ENCODE measurements around the gene C5. TPM values are rescaled to one million over a fixed set of nuclear protein-coding genes. Genes with fewer than 3 reads are reported as not detected.

The C5 gene
- total RNA-seq, 2 donors from 2014 or later, result 8.3 to 12.2 TPM

DNA sequence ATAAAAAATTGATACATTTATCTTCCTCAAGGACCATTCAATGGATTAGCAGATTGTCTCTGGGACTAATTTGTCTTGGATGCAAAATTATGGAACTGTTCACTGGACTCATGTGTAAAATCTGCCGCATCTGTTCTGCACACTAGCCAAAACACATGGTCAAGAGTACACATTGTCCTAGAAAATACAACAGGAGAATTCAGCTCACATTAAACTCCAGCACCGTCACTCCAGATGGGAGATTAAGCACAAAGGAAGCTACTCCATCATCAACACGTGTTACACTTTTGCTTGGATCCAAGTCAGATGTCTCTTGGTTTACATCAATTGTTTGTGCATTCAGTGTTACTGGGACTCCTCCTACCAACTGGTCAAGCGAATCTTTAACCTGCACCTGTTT, 28.8 kb downstream of the C5 start:
- H3K4me3 ChIP-seq, result no peak overlapping the region
- no peaks in the 10 kb centered on the region for H3K36me3 ChIP-seq
- TF ChIP-seq, protein P1, sequence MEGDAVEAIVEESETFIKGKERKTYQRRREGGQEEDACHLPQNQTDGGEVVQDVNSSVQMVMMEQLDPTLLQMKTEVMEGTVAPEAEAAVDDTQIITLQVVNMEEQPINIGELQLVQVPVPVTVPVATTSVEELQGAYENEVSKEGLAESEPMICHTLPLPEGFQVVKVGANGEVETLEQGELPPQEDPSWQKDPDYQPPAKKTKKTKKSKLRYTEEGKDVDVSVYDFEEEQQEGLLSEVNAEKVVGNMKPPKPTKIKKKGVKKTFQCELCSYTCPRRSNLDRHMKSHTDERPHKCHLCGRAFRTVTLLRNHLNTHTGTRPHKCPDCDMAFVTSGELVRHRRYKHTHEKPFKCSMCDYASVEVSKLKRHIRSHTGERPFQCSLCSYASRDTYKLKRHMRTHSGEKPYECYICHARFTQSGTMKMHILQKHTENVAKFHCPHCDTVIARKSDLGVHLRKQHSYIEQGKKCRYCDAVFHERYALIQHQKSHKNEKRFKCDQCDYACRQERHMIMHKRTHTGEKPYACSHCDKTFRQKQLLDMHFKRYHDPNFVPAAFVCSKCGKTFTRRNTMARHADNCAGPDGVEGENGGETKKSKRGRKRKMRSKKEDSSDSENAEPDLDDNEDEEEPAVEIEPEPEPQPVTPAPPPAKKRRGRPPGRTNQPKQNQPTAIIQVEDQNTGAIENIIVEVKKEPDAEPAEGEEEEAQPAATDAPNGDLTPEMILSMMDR (IDR thresholded peaks at IDR 0.05), result no peak
- no peaks in the 10 kb centered on the region for H3K4me1 ChIP-seq (ENCODE audit: control insufficient read depth in 1 of 2, low read depth in 2 of 2)
- no peak overlapping the region for H3K27ac ChIP-seq
- DNase-seq (ENCODE audit: low spot score), result no peak
- H3K9me3 ChIP-seq, result no peaks in the 10 kb centered on the region
- ATAC-seq (ENCODE audit: insufficient number of reproducible peaks, low FRiP score, low read depth), result no peak
- H3K27me3 ChIP-seq (replicated peaks; ENCODE audit: insufficient read depth), result no peaks in the 10 kb centered on the region

DNA sequence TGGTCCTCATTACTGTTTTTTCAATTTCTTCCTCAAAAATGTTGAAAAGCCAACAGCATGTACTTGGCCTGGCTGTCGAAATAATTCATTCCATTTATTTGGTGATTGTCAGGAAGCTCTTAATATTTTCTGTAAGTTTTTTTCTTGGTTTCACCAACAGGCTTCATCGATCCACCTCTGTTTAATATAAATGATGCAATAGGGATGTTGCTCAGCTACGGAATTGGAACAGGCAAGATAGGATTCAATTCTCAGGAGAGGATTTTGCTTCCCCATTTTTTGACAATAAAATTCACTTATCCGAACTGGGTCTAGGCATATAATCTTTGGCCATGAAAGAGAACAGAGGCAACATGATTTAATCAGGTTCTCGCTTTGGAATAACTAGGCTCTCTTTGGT, 30.8 kb downstream of the C5 start:
- ATAC-seq (ENCODE audit: insufficient number of reproducible peaks, low FRiP score, low read depth) (no peak), DNase-seq (ENCODE audit: low spot score) (no peak)
- H3K36me3 ChIP-seq, result no peaks in the 10 kb centered on the region
- TF ChIP-seq, protein P1 (IDR thresholded peaks at IDR 0.05), result no peak
- H3K4me1 ChIP-seq (ENCODE audit: control insufficient read depth in 1 of 2, low read depth in 2 of 2), result no peaks in the 10 kb centered on the region
- H3K27ac ChIP-seq, result no peak overlapping the region
- no peak overlapping the region for H3K4me3 ChIP-seq
- no peaks in the 10 kb centered on the region for H3K9me3 ChIP-seq
- H3K27me3 ChIP-seq (replicated peaks; ENCODE audit: insufficient read depth), result no peaks in the 10 kb centered on the region

DNA sequence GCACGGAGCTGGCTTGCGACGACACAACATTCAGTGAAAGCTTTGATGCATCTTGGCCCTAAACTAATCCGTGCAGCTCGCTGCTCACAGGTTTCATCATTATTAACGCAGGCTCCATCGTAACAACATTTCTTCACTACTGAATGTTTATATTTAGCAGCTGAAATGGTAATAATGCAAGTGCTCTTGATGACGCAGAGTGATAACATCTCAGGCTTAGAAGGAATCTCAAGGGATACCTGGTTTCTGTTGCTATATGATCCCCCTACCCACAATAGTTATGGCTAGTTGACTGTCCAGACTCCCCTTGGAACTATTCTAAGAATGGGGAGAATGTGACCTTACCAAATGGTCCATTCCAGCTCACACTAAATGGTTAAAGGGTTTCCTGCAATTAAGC, 36.2 kb downstream of the C5 start:
- H3K4me1 ChIP-seq (ENCODE audit: control insufficient read depth in 1 of 2, low read depth in 2 of 2), result no peaks in the 10 kb centered on the region
- H3K4me3 ChIP-seq, result no peak overlapping the region
- no peak for ATAC-seq (ENCODE audit: insufficient number of reproducible peaks, low FRiP score, low read depth)
- H3K27me3 ChIP-seq (replicated peaks; ENCODE audit: insufficient read depth), result no peaks in the 10 kb centered on the region
- DNase-seq (ENCODE audit: low spot score), result no peak
- no peaks in the 10 kb centered on the region for H3K36me3 ChIP-seq
- no peak overlapping the region for H3K27ac ChIP-seq
- TF ChIP-seq, protein P1 (IDR thresholded peaks at IDR 0.05), result no peak
- H3K9me3 ChIP-seq, result no peaks in the 10 kb centered on the region

DNA sequence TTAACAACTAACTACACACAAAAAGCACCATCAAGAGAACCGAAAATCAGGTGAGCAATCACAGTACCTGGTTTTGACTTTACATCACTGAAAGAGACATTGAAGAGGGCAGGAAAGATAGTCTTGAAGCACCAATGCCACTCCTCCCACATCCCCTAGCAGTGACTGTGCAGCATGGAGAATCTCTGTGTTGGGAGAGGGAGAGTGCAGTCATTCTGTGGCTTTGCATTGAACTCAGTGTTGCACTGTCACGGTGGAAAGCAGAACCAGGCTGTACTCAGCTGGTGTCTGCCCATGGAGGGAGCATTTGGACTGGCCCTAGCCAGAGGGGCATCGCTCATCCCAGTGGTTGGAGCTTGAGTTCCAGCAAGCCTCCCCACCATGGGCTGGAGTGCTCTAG, 40.4 kb downstream of the C5 start:
- Histone ChIP-seq H3K27me3 (replicated peaks; ENCODE audit: insufficient read depth) (no peaks in the 10 kb centered on the region), H3K27ac (no peak overlapping the region), H3K36me3 (no peaks in the 10 kb centered on the region), H3K9me3 (no peaks in the 10 kb centered on the region), H3K4me3 (no peak overlapping the region), H3K4me1 (ENCODE audit: control insufficient read depth in 1 of 2, low read depth in 2 of 2) (no peaks in the 10 kb centered on the region)
- TF ChIP-seq, protein P1 (IDR thresholded peaks at IDR 0.05), result no peak
- DNase-seq (ENCODE audit: low spot score) (no peak), ATAC-seq (ENCODE audit: insufficient number of reproducible peaks, low FRiP score, low read depth) (no peak)

DNA sequence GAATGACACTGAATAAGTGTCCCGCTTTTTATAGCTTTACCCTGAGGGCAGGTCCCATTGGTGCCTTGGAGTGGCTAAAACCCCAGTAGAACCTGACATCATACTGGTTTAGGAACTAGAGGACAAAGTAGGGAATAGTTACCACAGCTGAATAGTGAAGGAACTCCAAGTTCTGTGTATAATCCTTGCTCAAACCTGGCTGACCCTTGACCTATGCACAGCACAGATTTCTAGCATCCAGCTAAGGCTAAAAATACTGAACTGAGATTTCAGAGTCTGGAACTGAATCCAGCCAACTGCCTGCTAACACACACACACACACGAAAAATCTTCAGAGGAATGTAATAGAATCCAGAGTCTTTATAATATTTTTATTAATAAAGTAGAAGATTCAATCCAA, 50.8 kb downstream of the C5 start:
- DNase-seq (ENCODE audit: low spot score) (no peak), ATAC-seq (ENCODE audit: insufficient number of reproducible peaks, low FRiP score, low read depth) (no peak)
- H3K27ac ChIP-seq, result no peak overlapping the region
- no peaks in the 10 kb centered on the region for H3K36me3 ChIP-seq
- H3K4me1 ChIP-seq (ENCODE audit: control insufficient read depth in 1 of 2, low read depth in 2 of 2), result no peaks in the 10 kb centered on the region
- H3K9me3 ChIP-seq, result no peaks in the 10 kb centered on the region
- no peak overlapping the region for H3K4me3 ChIP-seq
- no peaks in the 10 kb centered on the region for H3K27me3 ChIP-seq (replicated peaks; ENCODE audit: insufficient read depth)
- TF ChIP-seq, protein P1 (IDR thresholded peaks at IDR 0.05), result no peak

Data from thoracic aorta (tissue), 2 donors.